Measurements from ENCODE around the gene STK17A.

GRCh38 chr7:43624156-43624555, 41.2 kb downstream of the STK17A start:
- TF ChIP-seq CTCF (conservative IDR thresholded peaks at IDR 0.05; ENCODE audit: low read length) (no peak), EZH2phosphoT487 (IDR thresholded peaks at IDR 0.05; ENCODE audit: borderline replicate concordance) (no peak)
